Uterus (tissue), 4 donors: Measurements from ENCODE around the gene RTP1. TPM values are rescaled to one million over a fixed set of nuclear protein-coding genes. Genes with fewer than 3 reads are reported as not detected.

Source experiments
- DNase-seq, 2 donors: peaks; one replicate each; pipeline ENCODE4 v3.0.0-alpha.2; 2019 to 2020
- H3K27ac ChIP-seq, 2 donors: fragments of 200-600 bp; sonication (generic); 1 replicate in 1 of 2; 2 replicates in 1 of 2; pipeline ENCODE4 v1.5.1; 2016 to 2018
- H3K27me3 ChIP-seq, 2 donors: fragments of 200-600 bp; sonication (generic); one replicate each; pipeline ENCODE4 v1.5.1; 2018 to 2019; ENCODE audit warnings: control low read depth in 1 of 2
- H3K36me3 ChIP-seq, 2 donors: fragments of 200-600 bp; sonication (generic); one replicate each; pipeline ENCODE4 v1.5.1; 2019; ENCODE audit warnings: control low read depth in 1 of 2
- H3K4me1 ChIP-seq, 2 donors: fragments of 200-600 bp; sonication (generic); one replicate each; pipeline ENCODE4 v1.5.1; 2018 to 2019; ENCODE audit warnings: control low read depth in 1 of 2
- H3K4me3 ChIP-seq, 2 donors: fragments of 200-600 bp; sonication (generic); 1 replicate in 1 of 2; 2 replicates in 1 of 2; pipeline ENCODE4 v1.5.1; 2018 to 2019; ENCODE audit warnings: mild to moderate bottlenecking in 1 of 2
- H3K9me3 ChIP-seq, 2 donors: fragments of 200-600 bp; sonication (generic); one replicate each; pipeline ENCODE4 v1.5.1; 2019; ENCODE audit warnings: control low read depth in 1 of 2
- CTCF ChIP-seq, 4 experiments: fragments of 200-600 bp in 2 of 4; fragments of 450-650 bp in 2 of 4; sonication (generic) in 2 of 4; IDR thresholded peaks; one replicate each; pipeline ENCODE4 v1.5.1; 2016 to 2019; ENCODE audit warnings: antibody characterized with exemption in 4 of 4, mild to moderate bottlenecking in 2 of 4, moderate library complexity in 1 of 4
- POLR2A ChIP-seq, 2 donors: fragments of 450-650 bp; IDR thresholded peaks; one replicate each; pipeline ENCODE4 v1.6.1; 2016; ENCODE audit warnings: antibody characterized with exemption in 2 of 2, mild to moderate bottlenecking in 1 of 2, moderate library complexity in 1 of 2
- intact Hi-C: fragments of 100-400 bp; cut with DNase I; formaldehyde crosslinking; loops from one replicate; pipeline ENCODE4 v1.15.1; 2023; ENCODE audit warnings: low total_unique reads
- total RNA-seq, 4 donors: library from RNA; depleted of rRNA in 3 of 4; stranded (reverse); fragments of >200 nt in 3 of 4; gene quantifications; one replicate each; pipeline versions ENCODE4 v1.1.0 to v1.2.4, GENCODE V29; 2014 to 2023
- donor health status: DM: yes; HTN: yes; CAD: no.

RTP1 gene
- total RNA-seq, 4 donors from 2014 or later: not detected

GRCh38 chr3:187222801-187223200 lies 25.5 kb downstream of the RTP1 start:
- Histone ChIP-seq H3K4me1 (no peaks in the 10 kb centered on the region), H3K4me3 (no peak overlapping the region), H3K36me3 (no peaks in the 10 kb centered on the region), H3K27ac (no peak overlapping the region), H3K27me3 (no peaks in the 10 kb centered on the region), H3K9me3 (no peaks in the 10 kb centered on the region)
- TF ChIP-seq CTCF (IDR thresholded peaks at IDR 0.05) (no peak), POLR2A (IDR thresholded peaks at IDR 0.05) (no peak)
- DNase-seq: no peak
- intact Hi-C loops: loop anchor here (10.0 kb wide), 2 partner anchors 452 to 482 kb away; partner anchors contain the start of genes RTP2 and SST

DNA sequence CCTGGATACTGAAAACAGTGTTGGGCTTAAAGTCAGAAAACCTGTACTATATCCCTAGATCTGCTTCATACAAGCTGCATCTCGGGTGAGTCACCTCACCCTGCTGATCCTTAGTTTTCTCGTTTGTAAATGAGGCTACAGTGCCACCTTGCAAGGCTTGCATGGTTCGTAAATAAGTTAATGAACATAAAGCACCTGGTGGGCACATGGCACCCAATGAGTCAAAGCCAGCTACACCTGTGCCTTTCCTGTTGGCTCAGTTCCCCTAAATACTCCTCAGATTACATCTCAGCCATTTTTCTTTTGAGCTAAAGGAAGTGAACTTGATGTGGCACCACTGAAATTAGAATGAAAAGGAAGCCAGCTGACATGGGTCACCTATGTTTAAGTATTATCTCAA lies 26.5 kb downstream of the RTP1 start:
- Histone ChIP-seq H3K27me3 (no peaks in the 10 kb centered on the region), H3K9me3 (no peaks in the 10 kb centered on the region), H3K36me3 (no peaks in the 10 kb centered on the region), H3K27ac (no peak overlapping the region), H3K4me1 (no peaks in the 10 kb centered on the region), H3K4me3 (no peak overlapping the region)
- intact Hi-C loops: loop anchor here (10.0 kb wide), 2 partner anchors 451 to 481 kb away; partner anchors contain the start of genes RTP2 and SST
- DNase-seq: no peak
- TF ChIP-seq POLR2A (IDR thresholded peaks at IDR 0.05): no peak
- no peak for TF ChIP-seq CTCF (IDR thresholded peaks at IDR 0.05)

DNA sequence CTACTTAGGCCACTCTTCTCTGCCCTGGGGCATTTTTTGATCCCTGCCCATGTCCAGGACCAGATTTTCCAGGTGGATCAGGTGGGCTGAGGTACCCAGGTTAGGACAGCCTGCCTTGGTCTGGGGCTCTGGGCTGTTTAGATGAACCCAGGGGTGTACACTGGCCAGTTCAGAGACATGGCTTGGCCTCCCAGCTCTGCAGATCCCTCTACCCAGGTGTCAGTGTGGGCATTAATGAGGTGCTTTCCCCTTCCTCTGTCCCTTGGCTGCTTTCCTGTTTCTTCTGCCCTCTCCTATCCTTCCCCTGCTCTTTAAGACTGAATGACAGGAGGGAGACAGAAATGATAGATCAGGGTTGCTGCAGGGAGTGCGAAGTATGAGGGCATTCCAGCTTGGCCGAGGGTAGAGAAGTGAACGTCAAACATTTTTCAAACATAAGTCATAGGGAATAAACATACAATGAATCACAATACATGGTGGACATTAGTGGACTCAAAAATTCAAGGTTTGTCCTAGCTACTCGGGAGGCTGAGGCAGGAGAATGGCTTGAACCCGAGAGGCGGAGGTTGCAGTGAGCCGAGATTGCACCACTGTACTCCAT lies 30.5 kb downstream of the RTP1 start:
- no peaks in the 10 kb centered on the region for H3K36me3 ChIP-seq
- no peaks in the 10 kb centered on the region for H3K4me1 ChIP-seq
- H3K27me3 ChIP-seq: no peaks in the 10 kb centered on the region
- TF ChIP-seq POLR2A (IDR thresholded peaks at IDR 0.05): no peak
- no peak for TF ChIP-seq CTCF (IDR thresholded peaks at IDR 0.05)
- no peak overlapping the region for H3K27ac ChIP-seq
- intact Hi-C loops: loop anchor here (10.0 kb wide), 2 partner anchors 447 to 477 kb away; partner anchors contain the start of genes RTP2 and SST
- no peak for DNase-seq
- H3K9me3 ChIP-seq: no peaks in the 10 kb centered on the region
- H3K4me3 ChIP-seq: no peak overlapping the region

- no peaks in the 10 kb centered on the region for H3K4me1 ChIP-seq
- no peaks in the 10 kb centered on the region for H3K9me3 ChIP-seq
- TF ChIP-seq CTCF (IDR thresholded peaks at IDR 0.05) (no peak), POLR2A (IDR thresholded peaks at IDR 0.05) (no peak)
- H3K27ac ChIP-seq: no peak overlapping the region
- no peaks in the 10 kb centered on the region for H3K36me3 ChIP-seq
- H3K4me3 ChIP-seq: no peak overlapping the region
- intact Hi-C loops: loop anchor here (10.0 kb wide), 2 partner anchors 446 to 476 kb away; partner anchors contain the start of genes RTP2 and SST
- DNase-seq: no peak
- H3K27me3 ChIP-seq: no peaks in the 10 kb centered on the region
Measured at GRCh38 chr3:187228740-187229139, 31.5 kb downstream of the RTP1 start.

DNA sequence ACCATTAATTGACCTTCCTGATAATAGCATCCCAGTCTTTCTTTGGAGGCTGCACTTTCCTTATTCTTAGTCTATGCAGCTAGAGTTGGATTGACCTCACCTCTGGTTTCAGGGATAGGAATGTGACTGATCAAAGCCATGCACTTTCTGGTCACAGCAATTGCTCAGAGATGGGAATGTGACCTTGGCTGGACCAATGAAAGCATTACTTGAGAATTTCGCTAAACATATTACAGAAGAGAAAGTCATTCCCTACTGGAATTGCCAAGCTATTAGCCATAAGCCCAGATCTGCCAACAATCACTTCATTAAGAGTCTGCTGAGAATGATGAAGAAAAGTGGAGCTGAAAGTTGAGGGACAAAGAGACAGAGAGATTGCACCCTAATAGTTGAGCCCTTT lies 32.7 kb downstream of the RTP1 start:
- DNase-seq: no peak
- Histone ChIP-seq H3K4me1 (no peaks in the 10 kb centered on the region), H3K9me3 (no peaks in the 10 kb centered on the region), H3K4me3 (no peak overlapping the region), H3K27ac (no peak overlapping the region), H3K27me3 (no peaks in the 10 kb centered on the region), H3K36me3 (no peaks in the 10 kb centered on the region)
- TF ChIP-seq POLR2A (IDR thresholded peaks at IDR 0.05): no peak
- no peak for TF ChIP-seq CTCF (IDR thresholded peaks at IDR 0.05)
- intact Hi-C loops: no loop called here
